LoVo (cell line): ENCODE results near the gene ZSWIM2.
"Not testable (repeated sequence)": the region's sequence is repeated elsewhere in the genome, so short reads cannot be mapped to it uniquely, and the experiment has no call there.

ENCODE experiments used
- DNase-seq: peaks from one replicate; pipeline ENCODE4 v3.0.0-alpha.2; 2016; ENCODE audit warnings: low spot score

ZSWIM2 gene

GRCh38 chr2:186848873-186849578 is at the start of gene ZSWIM2:
ZSWIM2 (minus strand) TSS chr2:186849170; CDS start chr2:186849130, 40 bp downstream.
- no peak for DNase-seq

GRCh38 chr2:186896220-186896619 is 47.2 kb upstream of the ZSWIM2 start:
- not testable (repeated sequence) for DNase-seq

GRCh38 chr2:186895451-186895850 is 46.5 kb upstream of the ZSWIM2 start:
- DNase-seq = no peak

- DNase-seq = no peak
These were observed 45.5 kb upstream of the ZSWIM2 start for GRCh38 chr2:186894478-186894877.

GRCh38 chr2:186892821-186893220 is 43.9 kb upstream of the ZSWIM2 start:
- no peak for DNase-seq

- DNase-seq = no peak
These were observed 42.2 kb upstream of the ZSWIM2 start for GRCh38 chr2:186891185-186891621.

GRCh38 chr2:186889101-186889879 is 40.3 kb upstream of the ZSWIM2 start:
- no peak for DNase-seq

- no peak for DNase-seq
These were observed 38.4 kb upstream of the ZSWIM2 start for GRCh38 chr2:186887107-186888090.

GRCh38 chr2:186884587-186884986 is 35.6 kb upstream of the ZSWIM2 start:
- no peak for DNase-seq

- DNase-seq = no peak
These were observed 34.7 kb upstream of the ZSWIM2 start for GRCh38 chr2:186883666-186884065.

GRCh38 chr2:186882511-186883071 is 33.6 kb upstream of the ZSWIM2 start:
- no peak for DNase-seq

- no peak for DNase-seq
These were observed 32.7 kb upstream of the ZSWIM2 start for GRCh38 chr2:186881660-186882059.

- DNase-seq = no peak
These were observed 30.3 kb upstream of the ZSWIM2 start for GRCh38 chr2:186879312-186879711.

- DNase-seq = no peak
These were observed 25.7 kb upstream of the ZSWIM2 start for GRCh38 chr2:186874713-186875112.

- no peak for DNase-seq
These were observed 22.9 kb upstream of the ZSWIM2 start for GRCh38 chr2:186871881-186872280.

GRCh38 chr2:186868344-186868743 is 19.4 kb upstream of the ZSWIM2 start:
- DNase-seq = no peak

- peak; percentile 54 for DNase-seq
These were observed 14.1 kb upstream of the ZSWIM2 start for GRCh38 chr2:186862869-186863709.

GRCh38 chr2:186855216-186855615 is 6.2 kb upstream of the ZSWIM2 start:
- no peak for DNase-seq

GRCh38 chr2:186853951-186854350 is 5.0 kb upstream of the ZSWIM2 start:
- no peak for DNase-seq

- DNase-seq = no peak
These were observed 3.5 kb upstream of the ZSWIM2 start for GRCh38 chr2:186852508-186852907.

- DNase-seq = no peak
These were observed 6.6 kb downstream of the ZSWIM2 start for GRCh38 chr2:186842373-186842772.
